Measurements from ENCODE around the gene ADAMTSL2.

GRCh38 chr9:133489253-133490190 is 45.0 kb upstream of the ADAMTSL2 start:
- no peak for TF ChIP-seq POLR2AphosphoS5 (IDR thresholded peaks at IDR 0.05; ENCODE audit: low read depth, low read length)
- no peak for TF ChIP-seq POLR2A (IDR thresholded peaks at IDR 0.05; ENCODE audit: low read depth, low read length)
- no peak for TF ChIP-seq TAF1 (IDR thresholded peaks at IDR 0.05; ENCODE audit: low read depth, low read length)
